ENCODE data around the gene PDCD11. TPM values are rescaled to one million over a fixed set of nuclear protein-coding genes. Genes with fewer than 3 reads are reported as not detected.

Gene PDCD11
- total and polyA plus RNA-seq, 2 of the 8 experiments (the other 6 are each of a cell fraction or from before 2014, with no cell fraction given) = 18.1 to 79.1 TPM

DNA sequence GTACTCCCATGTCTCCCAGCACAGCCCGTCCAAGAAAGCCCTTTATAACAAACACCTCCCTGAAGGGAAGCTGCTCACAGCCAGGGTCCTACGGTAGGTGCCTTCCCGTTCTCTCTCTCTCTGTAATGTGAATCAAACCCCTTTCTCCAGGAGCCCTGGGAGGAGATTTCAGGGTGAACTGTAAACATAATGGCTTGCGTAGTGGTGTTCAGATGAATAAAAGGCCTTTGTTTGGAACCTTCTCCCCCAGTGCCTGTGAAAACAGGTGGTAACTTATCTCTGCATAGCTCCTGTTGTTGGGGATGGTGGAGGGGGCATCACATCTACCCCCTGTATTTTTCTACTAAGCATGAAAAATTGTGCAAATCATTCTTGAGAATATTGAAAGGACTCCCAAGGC lies 43.4 kb downstream of the PDCD11 start:
- Histone ChIP-seq H2BK12ac (ENCODE audit: low read depth, low read length) (no peak overlapping the region), H2BK120ac (replicated peaks; ENCODE audit: low read depth, low read length) (no peak overlapping the region), H4K5ac (ENCODE audit: insufficient read length, low read depth, low read length) (no peak overlapping the region), H4K8ac (ENCODE audit: extremely low read depth, insufficient read depth, low read length) (no peak overlapping the region), H4K91ac (replicated peaks; ENCODE audit: insufficient read length, low read length) (no peak overlapping the region), H2AFZ (ENCODE audit: low read length) (no peak overlapping the region), H3K79me2 (ENCODE audit: control insufficient read depth in 1 of 2, insufficient read depth in 2 of 2, low read length in 2 of 2) (no peaks in the 10 kb centered on the region), H2BK5ac (ENCODE audit: low read depth, low read length) (no peak overlapping the region), H2BK20ac (ENCODE audit: low read length) (no peak overlapping the region), H2BK15ac (ENCODE audit: low read length) (no peak overlapping the region), H3K14ac (ENCODE audit: insufficient read length) (no peak overlapping the region), H3K4me1 (replicated peaks in 1 of 4; ENCODE audit: control insufficient read depth in 3 of 4, insufficient read depth in 4 of 4, low read length in 3 of 4) (no peaks in the 10 kb centered on the region), H4K20me1 (replicated peaks in 1 of 2; ENCODE audit: control insufficient read depth in 1 of 2, insufficient read depth in 2 of 2, low read length in 2 of 2) (peaks cover 0 to 8% of the 10 kb centered on the region in 2 experiments), H3K56ac (replicated peaks; ENCODE audit: insufficient read length, low read depth, low read length) (no peak overlapping the region), H3K9me3 (ENCODE audit: insufficient read depth in 2 of 2, low read depth in 1 of 2, low read length in 1 of 2) (no peaks in the 10 kb centered on the region), H2AK5ac (ENCODE audit: low read depth, low read length) (no peak overlapping the region), H3K4ac (replicated peaks; ENCODE audit: insufficient read length, low read depth, low read length) (no peak overlapping the region), H3K4me3 (ENCODE audit: extremely low read depth in 1 of 4, insufficient read depth in 2 of 4, low read depth in 3 of 4, low read length in 4 of 4) (no peak overlapping the region), H3K27me3 (replicated peaks in 1 of 4; ENCODE audit: control insufficient read depth in 3 of 4, extremely low read depth in 1 of 4, insufficient read depth in 3 of 4, low read length in 3 of 4) (no peaks in the 10 kb centered on the region), H3K9ac (replicated peaks in 1 of 4; ENCODE audit: extremely low read depth in 1 of 4, low read depth in 3 of 4, low read length in 3 of 4) (no peak overlapping the region), H3K79me1 (ENCODE audit: low read depth, low read length) (no peaks in the 10 kb centered on the region), H3K36me3 (ENCODE audit: control insufficient read depth in 2 of 4, insufficient read depth in 4 of 4, low read length in 3 of 4) (peaks cover 39 to 91% (median 81%) of the 10 kb centered on the region in 4 experiments), H3K27ac (ENCODE audit: low read depth, low read length) (no peak overlapping the region), H3K23me2 (ENCODE audit: low read depth, low read length) (no peaks in the 10 kb centered on the region), H3K23ac (ENCODE audit: insufficient read length) (no peak overlapping the region), H3K18ac (ENCODE audit: extremely low read depth, low read length) (no peak overlapping the region), H3K4me2 (ENCODE audit: insufficient read depth in 1 of 2, low read depth in 2 of 2, low read length in 2 of 2) (no peak overlapping the region)
- DNase-seq (ENCODE audit: low read depth in 1 of 2, low spot score in 2 of 2) = no peak
- no peak for FAIRE-seq
- ChIA-PET POLR2A (ENCODE audit: partially characterized antibody) (interaction anchor here (0.5 to 2.0 kb wide), 6 partner anchors 8 to 36 kb away, joined by 3 to 5 read pairs (median 4); no protein-coding TSS in a partner anchor), CTCF (ENCODE audit: partially characterized antibody) (interaction anchor here (0.7 to 1.8 kb wide), 4 partner anchors 13 to 36 kb away, joined by 3 to 4 read pairs (median 4); partner anchors contain the start of gene CALHM2)
- WGBS, 2 experiments (ENCODE audit: extremely low coverage in 1 of 2, insufficient coverage in 1 of 2, insufficient read length in 1 of 2, insufficient replicate concordance in 2 of 2, low coverage in 1 of 2, low lambda C conversion rate in 2 of 2, missing lambda C conversion rate in 1 of 2) = 89% methylated on average over 4 of the region's 4 CpGs; no CpG with 5 or more reads in 1 of the 2 experiments
- TF ChIP-seq PHF8 (conservative IDR thresholded peaks at IDR 0.05; ENCODE audit: low read depth, low read length) = no peak
- no peak for TF ChIP-seq TEAD4 (IDR thresholded peaks at IDR 0.05; ENCODE audit: low read depth, low read length)
- no peak for TF ChIP-seq KDM4A (IDR thresholded peaks at IDR 0.05; ENCODE audit: low read depth, low read length, severe bottlenecking)
